Activated CD4-positive, alpha-beta T cell treated with anti-CD3 and anti-CD28 coated beads for 36 hours (primary cell): ENCODE measurements around the gene ESRRB. TPM values are rescaled to one million over a fixed set of nuclear protein-coding genes. Genes with fewer than 3 reads are reported as not detected.

Experiments used
- ATAC-seq: fragments of 200-7000 bp; cut with Tn5 transposase; one replicate; pipeline ENCODE4 v1.10.0; 2021; ENCODE audit warnings: mild to moderate bottlenecking, moderate library complexity
- CTCF ChIA-PET: fragments of 350-600 bp; sonication (Branson Sonifier 250); formaldehyde crosslinking; loops from one replicate; lab custom pipeline; 2021; ENCODE audit warnings: antibody characterized with exemption; lab: Charles Lee
- POLR2A ChIA-PET: fragments of 350-600 bp; sonication (Branson Sonifier 250); formaldehyde crosslinking; loops from one replicate; lab custom pipeline; 2021; ENCODE audit warnings: antibody characterized with exemption, inconsistent platforms; lab: Charles Lee
- DNase-seq: peaks from one replicate; pipeline ENCODE4 v3.0.0-alpha.2; 2020
- H3K27ac Mint-ChIP-seq: one replicate; pipeline ENCODE4 v1.8.0; 2021; ENCODE audit warnings: mixed read lengths
- H3K27me3 Mint-ChIP-seq: one replicate; pipeline ENCODE4 v1.8.0; 2021; ENCODE audit warnings: mixed read lengths
- H3K36me3 Mint-ChIP-seq: one replicate; pipeline ENCODE4 v1.8.0; 2021; ENCODE audit warnings: low read depth, mixed read lengths
- H3K4me1 Mint-ChIP-seq: one replicate; pipeline ENCODE4 v1.8.0; 2021; ENCODE audit warnings: mixed read lengths
- H3K4me3 Mint-ChIP-seq: one replicate; pipeline ENCODE4 v1.8.0; 2021; ENCODE audit warnings: mild to moderate bottlenecking, moderate library complexity, mixed read lengths
- H3K9me3 Mint-ChIP-seq: one replicate; pipeline ENCODE4 v1.8.0; 2021; ENCODE audit warnings: low read depth, mixed read lengths
- intact Hi-C, 2 experiments: fragments of 100-400 bp; cut with DNase I in 1 of 2; cut with micrococcal nuclease in 1 of 2; formaldehyde crosslinking; loops; one replicate each; pipeline versions ENCODE4 v1.14.2 to v1.15.1; 2022 to 2024; cut with DNase I, micrococcal nuclease
- total RNA-seq, 2 experiments: library from RNA; stranded (reverse); gene quantifications; one replicate each; pipeline ENCODE4 v1.2.3, GENCODE V29; 2021

ESRRB gene
- total RNA-seq, 2 experiments from 2014 or later = 0.11 to 0.14 TPM

DNA sequence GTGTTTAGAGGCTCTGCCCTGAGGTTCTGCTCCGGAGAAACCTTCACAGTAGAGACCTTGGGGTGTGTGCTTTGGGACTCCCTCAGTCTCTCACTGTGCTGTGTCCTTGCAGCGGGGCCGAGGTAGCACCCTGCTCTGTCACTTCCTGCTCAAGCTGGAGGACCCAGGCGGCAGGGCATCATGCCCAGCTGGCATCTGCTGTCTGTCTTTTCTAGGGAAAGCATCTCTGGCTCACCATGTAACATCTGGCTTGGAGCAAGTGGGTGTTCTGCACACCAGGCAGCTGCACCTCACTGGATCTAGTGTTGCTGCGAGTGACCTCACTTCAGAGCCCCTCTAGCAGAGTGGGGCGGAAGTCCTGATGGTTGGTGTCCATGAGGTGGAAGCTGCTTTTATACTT lies 124.5 kb downstream of the ESRRB start:
- ChIA-PET POLR2A (no interaction called here), CTCF (interaction anchor here (0.6 kb wide), 1 partner anchor 147 kb away, joined by 3 read pairs; no protein-coding TSS in a partner anchor)
- H3K4me3 Mint-ChIP-seq = no peak overlapping the region
- no peak overlapping the region for H3K27ac Mint-ChIP-seq
- intact Hi-C loops = no loop called here
- no peaks in the 10 kb centered on the region for H3K36me3 Mint-ChIP-seq
- no peak for DNase-seq
- peaks cover 7% of the 10 kb centered on the region for H3K27me3 Mint-ChIP-seq
- no peaks in the 10 kb centered on the region for H3K4me1 Mint-ChIP-seq
- no peak for ATAC-seq
- no peaks in the 10 kb centered on the region for H3K9me3 Mint-ChIP-seq

GRCh38 chr14:76501156-76501720 lies 125.3 kb downstream of the ESRRB start:
- intact Hi-C loops = no loop called here
- Mint-ChIP-seq H3K9me3 (no peaks in the 10 kb centered on the region), H3K36me3 (no peaks in the 10 kb centered on the region), H3K4me1 (no peaks in the 10 kb centered on the region), H3K27me3 (peaks cover 8% of the 10 kb centered on the region), H3K4me3 (no peak overlapping the region), H3K27ac (no peak overlapping the region)
- DNase-seq (no peak), ATAC-seq (no peak)
- POLR2A ChIA-PET = interaction anchor here (0.6 kb wide), 1 partner anchor 33 kb away, joined by 3 read pairs; no protein-coding TSS in a partner anchor
- CTCF ChIA-PET = no interaction called here

DNA sequence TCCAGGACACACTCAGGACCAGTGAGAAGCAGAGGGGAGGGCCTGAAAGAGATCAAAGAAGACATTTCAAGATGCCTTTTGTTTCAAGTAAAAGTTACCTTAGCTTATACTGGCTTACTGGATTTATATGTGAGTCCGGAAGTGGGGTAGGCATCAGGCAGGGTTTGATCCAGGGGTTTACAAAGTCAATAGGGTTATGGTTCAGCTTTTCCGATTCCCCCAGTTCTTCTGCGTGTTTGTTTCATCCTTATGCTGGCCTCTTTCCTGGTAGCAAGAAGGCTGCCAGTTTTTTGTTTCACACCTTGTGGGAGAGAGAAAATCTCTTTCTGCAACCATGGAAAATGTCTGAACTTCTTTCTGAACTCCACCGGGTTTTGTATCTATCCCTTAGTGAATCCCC lies 126.3 kb downstream of the ESRRB start:
- H3K27ac Mint-ChIP-seq = no peak overlapping the region
- no peak for ATAC-seq
- no peaks in the 10 kb centered on the region for H3K36me3 Mint-ChIP-seq
- no peak for DNase-seq
- intact Hi-C loops = no loop called here
- H3K4me3 Mint-ChIP-seq = no peak overlapping the region
- H3K27me3 Mint-ChIP-seq = peaks cover 11% of the 10 kb centered on the region
- POLR2A ChIA-PET = no interaction called here
- no peaks in the 10 kb centered on the region for H3K4me1 Mint-ChIP-seq
- CTCF ChIA-PET = interaction anchor here (0.6 to 0.7 kb wide), 2 partner anchors 16 to 497 kb away, joined by 4 to 5 read pairs; no protein-coding TSS in a partner anchor
- H3K9me3 Mint-ChIP-seq = no peaks in the 10 kb centered on the region

DNA sequence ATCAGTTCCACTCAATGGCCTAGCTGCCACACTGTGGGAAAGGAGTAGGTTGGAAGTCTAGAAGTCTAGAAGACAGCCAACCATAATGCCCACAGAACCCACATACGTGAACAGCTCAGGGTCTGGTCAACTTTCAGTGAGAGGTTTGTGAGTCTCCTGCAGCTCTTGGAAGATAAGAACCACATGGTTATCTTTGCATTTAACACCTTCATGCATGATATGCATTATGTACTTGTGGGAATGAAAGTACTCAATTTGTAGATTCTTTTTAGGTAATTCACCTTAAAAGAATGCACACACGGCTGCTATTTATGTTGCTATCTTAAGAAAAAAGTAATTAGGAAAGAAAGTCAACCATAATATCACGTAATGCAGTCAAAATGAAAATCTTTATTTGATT lies 126.7 kb downstream of the ESRRB start:
- Mint-ChIP-seq H3K27me3 (peaks cover 11% of the 10 kb centered on the region), H3K9me3 (no peaks in the 10 kb centered on the region), H3K36me3 (no peaks in the 10 kb centered on the region), H3K4me1 (no peaks in the 10 kb centered on the region), H3K27ac (no peak overlapping the region), H3K4me3 (no peak overlapping the region)
- DNase-seq = no peak
- ChIA-PET POLR2A (no interaction called here), CTCF (no interaction called here)
- no peak for ATAC-seq
- intact Hi-C loops = no loop called here

GRCh38 chr14:76509311-76509710 lies 133.4 kb downstream of the ESRRB start:
- Mint-ChIP-seq H3K27me3 (peaks cover 25% of the 10 kb centered on the region), H3K4me1 (no peaks in the 10 kb centered on the region), H3K27ac (no peak overlapping the region), H3K36me3 (no peaks in the 10 kb centered on the region), H3K4me3 (no peak overlapping the region), H3K9me3 (no peaks in the 10 kb centered on the region)
- ATAC-seq = no peak
- ChIA-PET POLR2A (no interaction called here), CTCF (interaction anchor here (0.6 kb wide), 1 partner anchor 103 kb away, joined by 3 read pairs; no protein-coding TSS in a partner anchor)
- no peak for DNase-seq
- intact Hi-C loops = no loop called here

DNA sequence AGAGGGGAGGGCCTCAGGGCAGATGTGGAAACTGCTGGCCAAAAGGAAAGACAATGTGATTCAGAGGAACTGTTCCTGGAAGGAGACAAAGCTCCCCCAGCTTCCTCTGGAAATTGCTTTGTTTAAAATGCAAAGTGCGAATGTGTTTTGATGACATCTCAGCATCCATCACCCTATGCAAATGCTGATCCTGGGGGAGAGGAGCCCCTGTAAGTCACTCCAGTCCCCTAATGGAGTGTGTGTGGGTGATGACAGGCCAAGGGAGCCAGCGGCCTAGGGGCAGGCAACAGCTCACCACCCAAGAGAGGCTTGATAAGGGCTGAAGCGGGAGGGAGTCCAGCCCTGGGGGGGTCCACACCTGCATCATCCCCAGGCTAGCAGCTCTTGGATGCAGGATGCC lies 134.2 kb downstream of the ESRRB start:
- DNase-seq = no peak
- Mint-ChIP-seq H3K4me1 (no peaks in the 10 kb centered on the region), H3K36me3 (no peaks in the 10 kb centered on the region), H3K27ac (no peak overlapping the region), H3K9me3 (no peaks in the 10 kb centered on the region), H3K27me3 (peaks cover 25% of the 10 kb centered on the region), H3K4me3 (no peak overlapping the region)
- ChIA-PET POLR2A (no interaction called here), CTCF (no interaction called here)
- ATAC-seq = no peak
- intact Hi-C loops = no loop called here

DNA sequence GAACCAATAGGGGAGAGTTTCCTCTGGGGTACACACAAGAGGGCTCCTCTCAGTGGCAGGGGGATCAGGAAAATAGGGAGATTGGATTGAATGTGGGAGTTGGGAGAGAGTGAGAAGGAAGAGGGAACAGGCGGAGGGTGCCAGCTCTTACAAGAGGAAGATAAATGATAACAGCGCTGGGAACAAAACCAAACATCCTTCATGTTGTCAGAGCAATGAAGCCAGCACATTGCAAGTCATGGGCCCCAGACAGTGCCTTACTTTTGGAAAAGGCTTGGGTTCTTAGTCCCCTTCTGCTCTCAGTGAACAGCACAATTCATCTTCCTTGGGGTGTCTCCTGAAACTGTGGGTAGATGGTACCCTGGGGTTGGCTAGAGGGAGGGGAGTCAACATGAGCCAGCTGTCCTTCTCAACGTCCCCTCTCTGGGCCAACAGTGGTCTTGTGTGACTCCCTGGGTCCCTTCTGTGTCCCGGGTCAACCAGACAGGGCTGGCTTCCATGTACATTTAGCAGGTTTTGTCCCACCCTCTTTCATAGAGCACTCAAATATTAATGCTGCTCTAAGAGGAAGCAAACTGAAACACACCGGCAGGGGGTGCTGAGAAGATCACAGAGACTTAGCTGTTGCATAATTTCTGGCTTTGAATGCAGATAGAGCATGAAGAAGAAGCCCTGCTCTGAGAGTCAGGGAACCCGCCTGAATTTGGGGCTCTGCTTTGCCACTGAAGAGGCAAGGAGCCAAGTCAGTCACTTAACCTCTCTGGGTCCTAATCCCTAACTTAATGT lies 138.5 kb downstream of the ESRRB start:
- Mint-ChIP-seq H3K4me3 (no peak overlapping the region), H3K4me1 (no peaks in the 10 kb centered on the region), H3K9me3 (no peaks in the 10 kb centered on the region), H3K36me3 (no peaks in the 10 kb centered on the region), H3K27ac (no peak overlapping the region), H3K27me3 (peaks cover 22% of the 10 kb centered on the region)
- ATAC-seq (no peak), DNase-seq (peak; percentile 20)
- ChIA-PET CTCF (interaction anchor here (0.6 to 1.5 kb wide), 2 partner anchors 30 to 31 kb away, joined by 3 read pairs; no protein-coding TSS in a partner anchor), POLR2A (no interaction called here)
- intact Hi-C loops = no loop called here

DNA sequence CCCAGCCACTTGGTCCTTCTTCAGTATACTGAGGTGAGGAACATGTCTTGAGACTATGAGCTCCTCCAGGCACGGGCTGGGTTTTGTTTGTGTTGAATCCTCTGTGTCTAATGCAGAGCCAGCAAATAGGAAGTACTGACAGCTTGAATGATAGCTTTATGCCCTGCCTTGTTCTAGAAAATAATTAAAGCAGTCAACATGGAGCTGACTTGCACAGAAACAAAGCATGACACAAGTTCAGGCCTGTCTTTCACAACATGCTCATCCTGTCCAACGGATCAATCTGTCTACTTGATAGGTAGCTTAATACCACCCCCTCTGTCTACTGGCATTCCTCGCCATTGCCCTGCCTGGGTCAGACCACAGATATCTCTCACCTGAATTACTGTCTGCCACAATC lies 140.9 kb downstream of the ESRRB start:
- ChIA-PET CTCF (interaction anchor here (0.6 kb wide), 1 partner anchor 190 kb away, joined by 3 read pairs; no protein-coding TSS in a partner anchor), POLR2A (no interaction called here)
- ATAC-seq (no peak), DNase-seq (no peak)
- intact Hi-C loops = no loop called here
- no peaks in the 10 kb centered on the region for H3K9me3 Mint-ChIP-seq
- no peak overlapping the region for H3K4me3 Mint-ChIP-seq
- H3K36me3 Mint-ChIP-seq = no peaks in the 10 kb centered on the region
- H3K27ac Mint-ChIP-seq = no peak overlapping the region
- H3K4me1 Mint-ChIP-seq = no peaks in the 10 kb centered on the region
- H3K27me3 Mint-ChIP-seq = peaks cover 20% of the 10 kb centered on the region

- ChIA-PET POLR2A (no interaction called here), CTCF (no interaction called here)
- peaks cover 20% of the 10 kb centered on the region for H3K27me3 Mint-ChIP-seq
- no peak for DNase-seq
- no peaks in the 10 kb centered on the region for H3K36me3 Mint-ChIP-seq
- intact Hi-C loops = no loop called here
- peaks cover 5% of the 10 kb centered on the region for H3K9me3 Mint-ChIP-seq
- no peak for ATAC-seq
- H3K27ac Mint-ChIP-seq = no peak overlapping the region
- no peak overlapping the region for H3K4me3 Mint-ChIP-seq
- H3K4me1 Mint-ChIP-seq = no peaks in the 10 kb centered on the region
Measured at GRCh38 chr14:76518366-76518765, 142.4 kb downstream of the ESRRB start.

DNA sequence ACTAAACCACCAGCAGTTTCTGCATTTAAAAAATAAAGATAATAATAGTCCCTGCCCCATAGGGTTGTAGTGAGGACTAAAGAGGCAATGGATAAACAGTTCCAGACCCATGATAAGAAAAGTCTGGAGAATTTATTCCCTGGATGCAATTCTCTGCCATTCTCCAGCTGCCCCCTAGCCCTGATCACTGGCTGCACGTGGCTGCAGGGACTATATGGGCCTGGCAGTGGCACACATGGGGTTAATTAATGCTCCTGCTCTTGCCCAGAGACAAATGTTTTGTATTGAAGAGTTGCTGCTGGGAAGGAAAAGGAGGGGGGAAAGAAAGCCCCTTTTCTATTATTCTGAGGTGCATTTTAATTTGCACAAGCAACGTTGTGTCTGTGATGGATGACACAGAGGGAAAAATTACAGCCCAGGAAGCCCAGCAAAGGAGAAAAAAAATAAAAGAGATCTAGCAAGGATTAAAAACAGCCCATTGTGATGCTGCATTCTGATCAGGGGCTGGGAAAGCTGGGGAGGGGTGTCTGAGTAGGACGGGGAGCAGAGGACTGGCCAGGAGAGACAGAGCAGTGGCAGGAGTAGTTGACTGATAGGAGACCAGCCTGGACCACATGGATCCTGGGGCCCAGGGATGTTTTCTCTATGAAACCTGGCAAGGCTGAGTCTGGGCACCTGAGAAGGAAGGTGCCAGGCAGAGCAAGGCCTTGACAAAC lies 149.3 kb downstream of the ESRRB start:
- Mint-ChIP-seq H3K9me3 (peaks cover 5% of the 10 kb centered on the region), H3K4me1 (no peaks in the 10 kb centered on the region), H3K4me3 (no peak overlapping the region), H3K27me3 (peaks cover 10% of the 10 kb centered on the region), H3K36me3 (no peaks in the 10 kb centered on the region), H3K27ac (no peak overlapping the region)
- intact Hi-C loops = no loop called here
- POLR2A ChIA-PET = no interaction called here
- no peak for DNase-seq
- ATAC-seq = no peak
- CTCF ChIA-PET = no interaction called here

- ATAC-seq = no peak
- no peaks in the 10 kb centered on the region for H3K4me1 Mint-ChIP-seq
- CTCF ChIA-PET = no interaction called here
Measured at GRCh38 chr14:76531085-76531484, 155.1 kb downstream of the ESRRB start.

More at GRCh38 chr14:76531085-76531484, 155.1 kb downstream of the ESRRB start:
- H3K27ac Mint-ChIP-seq = no peak overlapping the region
- no peaks in the 10 kb centered on the region for H3K9me3 Mint-ChIP-seq
- no peak for DNase-seq
- intact Hi-C loops = no loop called here
- no peak overlapping the region for H3K4me3 Mint-ChIP-seq
- POLR2A ChIA-PET = no interaction called here
- H3K27me3 Mint-ChIP-seq = peaks cover 9% of the 10 kb centered on the region
- H3K36me3 Mint-ChIP-seq = no peaks in the 10 kb centered on the region
